Activated CD4-positive, alpha-beta memory T cell treated with anti-CD3 and anti-CD28 coated beads, Interleukin-2, amount 10 ng/mL, durations not matched to agents 7 days and 5 days (primary cell): ENCODE measurements around the gene KLHL3. TPM values are rescaled to one million over a fixed set of nuclear protein-coding genes. Genes with fewer than 3 reads are reported as not detected.

Source experiments
- CTCF ChIA-PET: fragments of 350-600 bp; sonication (Branson Sonifier 250); formaldehyde crosslinking; loops from one replicate; lab custom pipeline; 2021; ENCODE audit warnings: antibody characterized with exemption, inconsistent platforms; lab: Charles Lee
- POLR2A ChIA-PET: fragments of 350-600 bp; sonication (Branson Sonifier 250); formaldehyde crosslinking; loops from one replicate; lab custom pipeline; 2021; ENCODE audit warnings: antibody characterized with exemption; lab: Charles Lee
- DNase-seq: peaks from one replicate; pipeline ENCODE4 v3.0.0-alpha.2; 2020
- H3K27ac Mint-ChIP-seq: one replicate; pipeline ENCODE4 v1.8.0; 2021; ENCODE audit warnings: mild to moderate bottlenecking, mixed read lengths
- H3K27me3 Mint-ChIP-seq: one replicate; pipeline ENCODE4 v1.8.0; 2021; ENCODE audit warnings: mixed read lengths
- H3K36me3 Mint-ChIP-seq: one replicate; pipeline ENCODE4 v1.8.0; 2021; ENCODE audit warnings: low read depth, mixed read lengths
- H3K4me1 Mint-ChIP-seq: one replicate; pipeline ENCODE4 v1.8.0; 2021; ENCODE audit warnings: mixed read lengths
- H3K4me3 Mint-ChIP-seq: one replicate; pipeline ENCODE4 v1.8.0; 2021; ENCODE audit warnings: mild to moderate bottlenecking, mixed read lengths
- H3K9me3 Mint-ChIP-seq: one replicate; pipeline ENCODE4 v1.8.0; 2021; ENCODE audit warnings: mixed read lengths
- total RNA-seq, 2 experiments: library from RNA; stranded (reverse); gene quantifications; one replicate each; pipeline ENCODE4 v1.2.3, GENCODE V29; 2021

KLHL3 gene
- total RNA-seq, 2 experiments from 2014 or later = 2.8 to 3.6 TPM

GRCh38 chr5:137635521-137635921 is 100.4 kb downstream of the KLHL3 start:
- Mint-ChIP-seq H3K9me3 (no peaks in the 10 kb centered on the region), H3K36me3 (no peaks in the 10 kb centered on the region), H3K27me3 (no peaks in the 10 kb centered on the region), H3K4me1 (no peaks in the 10 kb centered on the region), H3K4me3 (no peak overlapping the region), H3K27ac (no peak overlapping the region)
- ChIA-PET POLR2A (interaction anchor here (1.3 kb wide), 1 partner anchor 118 kb away, joined by 4 read pairs; no protein-coding TSS in a partner anchor), CTCF (interaction anchor here (1.8 kb wide), 1 partner anchor 25 kb away, joined by 7 read pairs; no protein-coding TSS in a partner anchor)
- no peak for DNase-seq

DNA sequence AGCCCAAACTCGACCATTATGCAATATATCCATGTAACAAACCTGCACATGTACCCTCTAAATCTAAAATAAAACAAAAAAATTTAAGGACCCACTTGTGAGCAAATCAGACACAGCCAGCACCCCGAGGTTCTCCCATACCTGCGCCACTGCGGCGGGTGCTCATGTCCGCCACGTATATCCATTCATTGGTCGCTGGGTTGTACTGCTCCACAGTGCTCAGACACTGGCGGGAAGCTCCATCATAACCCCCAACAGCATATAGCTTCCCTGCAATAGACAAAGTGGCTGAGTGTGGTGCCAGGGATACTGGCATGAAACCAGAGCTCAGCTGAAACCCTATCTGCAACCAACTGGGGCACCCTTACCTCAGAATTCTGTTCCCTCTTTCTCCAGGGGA is 102.0 kb downstream of the KLHL3 start:
- no peak for DNase-seq
- ChIA-PET POLR2A (interaction anchor here (0.7 to 1.5 kb wide), 2 partner anchors 108 to 113 kb away, joined by 3 read pairs; no protein-coding TSS in a partner anchor), CTCF (interaction anchor here (1.8 kb wide), 1 partner anchor 26 kb away, joined by 7 read pairs; no protein-coding TSS in a partner anchor)
- Mint-ChIP-seq H3K27ac (no peak overlapping the region), H3K36me3 (no peaks in the 10 kb centered on the region), H3K4me3 (no peak overlapping the region), H3K9me3 (no peaks in the 10 kb centered on the region), H3K4me1 (no peaks in the 10 kb centered on the region), H3K27me3 (no peaks in the 10 kb centered on the region)

DNA sequence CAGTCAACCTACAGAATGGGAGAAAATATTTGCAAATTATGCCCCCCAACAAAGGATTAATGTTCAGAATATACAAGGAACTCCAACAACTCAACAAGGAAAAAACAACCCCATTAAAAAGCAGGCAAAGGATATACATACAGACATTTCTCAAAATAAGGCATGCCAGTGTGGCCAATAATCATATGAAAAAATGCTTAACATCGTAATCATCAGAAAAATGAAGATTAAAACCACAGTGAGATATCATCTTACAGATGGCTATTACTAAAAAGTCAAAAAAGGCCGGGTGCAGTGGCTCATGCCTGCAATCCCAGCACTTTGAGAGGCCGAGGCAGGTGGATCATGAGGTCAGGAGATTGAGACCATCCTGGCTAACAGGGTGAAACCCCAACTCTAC is 103.2 kb downstream of the KLHL3 start:
- Mint-ChIP-seq H3K9me3 (no peaks in the 10 kb centered on the region), H3K36me3 (no peaks in the 10 kb centered on the region), H3K4me3 (no peak overlapping the region), H3K27ac (no peak overlapping the region), H3K4me1 (no peaks in the 10 kb centered on the region), H3K27me3 (no peaks in the 10 kb centered on the region)
- no peak for DNase-seq
- ChIA-PET POLR2A (no interaction called here), CTCF (interaction anchor here (0.7 kb wide), 1 partner anchor 187 kb away, joined by 4 read pairs; no protein-coding TSS in a partner anchor)

- Mint-ChIP-seq H3K4me3 (no peak overlapping the region), H3K36me3 (no peaks in the 10 kb centered on the region), H3K4me1 (no peaks in the 10 kb centered on the region), H3K27me3 (no peaks in the 10 kb centered on the region), H3K9me3 (no peaks in the 10 kb centered on the region), H3K27ac (no peak overlapping the region)
- ChIA-PET CTCF (interaction anchor here (0.7 to 4.1 kb wide), 3 partner anchors 28 to 497 kb away, joined by 3 to 102 read pairs (median 32); no protein-coding TSS in a partner anchor), POLR2A (no interaction called here)
- DNase-seq = no peak
These were observed 104.4 kb downstream of the KLHL3 start for GRCh38 chr5:137631453-137631852.

DNA sequence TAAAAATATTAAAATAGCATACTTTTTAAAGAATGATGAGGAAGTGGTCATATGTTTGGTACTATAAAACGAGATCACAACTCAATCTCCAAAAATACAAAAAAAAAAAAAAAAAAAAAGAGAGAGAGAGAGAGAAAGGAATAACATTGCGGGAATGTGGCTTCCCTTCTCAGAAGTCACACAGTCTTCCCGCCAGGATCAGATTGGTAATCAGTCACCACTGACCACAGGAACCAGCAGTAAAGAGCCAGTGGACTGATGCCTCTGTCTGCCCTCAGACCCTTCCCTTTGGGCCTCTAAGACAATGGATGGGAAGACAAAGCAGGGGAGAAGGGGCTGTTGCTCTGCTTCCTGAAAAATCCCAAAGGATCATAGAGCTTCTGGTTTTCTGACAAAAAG is 104.9 kb downstream of the KLHL3 start:
- POLR2A ChIA-PET = no interaction called here
- CTCF ChIA-PET = interaction anchor here (0.7 to 4.1 kb wide), 4 partner anchors 29 to 498 kb away, joined by 3 to 102 read pairs (median 19); no protein-coding TSS in a partner anchor
- DNase-seq = no peak
- Mint-ChIP-seq H3K4me1 (no peaks in the 10 kb centered on the region), H3K27me3 (no peaks in the 10 kb centered on the region), H3K9me3 (no peaks in the 10 kb centered on the region), H3K36me3 (no peaks in the 10 kb centered on the region), H3K4me3 (no peak overlapping the region), H3K27ac (no peak overlapping the region)

- DNase-seq = no peak
- no peaks in the 10 kb centered on the region for H3K27me3 Mint-ChIP-seq
- no peak overlapping the region for H3K27ac Mint-ChIP-seq
- H3K4me1 Mint-ChIP-seq = no peaks in the 10 kb centered on the region
- H3K36me3 Mint-ChIP-seq = no peaks in the 10 kb centered on the region
- ChIA-PET POLR2A (interaction anchor here (1.1 kb wide), 3 partner anchors 111 to 1864 kb away, joined by 3 to 5 read pairs (median 4); no protein-coding TSS in a partner anchor), CTCF (interaction anchor here (1.1 to 4.1 kb wide), 18 partner anchors 10 to 503 kb away, joined by 3 to 102 read pairs (median 5); partner anchors contain the start of gene KLHL3)
- H3K9me3 Mint-ChIP-seq = no peaks in the 10 kb centered on the region
- H3K4me3 Mint-ChIP-seq = no peak overlapping the region
These were observed 105.5 kb downstream of the KLHL3 start for GRCh38 chr5:137630216-137630971.

- Mint-ChIP-seq H3K27ac (no peak overlapping the region), H3K36me3 (no peaks in the 10 kb centered on the region), H3K9me3 (no peaks in the 10 kb centered on the region), H3K27me3 (no peaks in the 10 kb centered on the region), H3K4me1 (no peaks in the 10 kb centered on the region), H3K4me3 (no peak overlapping the region)
- DNase-seq = no peak
- ChIA-PET POLR2A (interaction anchor here (1.1 to 1.6 kb wide), 4 partner anchors 112 to 1865 kb away, joined by 3 to 5 read pairs (median 4); no protein-coding TSS in a partner anchor), CTCF (interaction anchor here (0.6 to 4.1 kb wide), 27 partner anchors 9 to 504 kb away, joined by 3 to 102 read pairs (median 4); partner anchors contain the start of gene KLHL3)
These were observed 106.2 kb downstream of the KLHL3 start for GRCh38 chr5:137629646-137630045.

GRCh38 chr5:137627706-137628105 is 108.2 kb downstream of the KLHL3 start:
- no peaks in the 10 kb centered on the region for H3K4me1 Mint-ChIP-seq
- no peaks in the 10 kb centered on the region for H3K36me3 Mint-ChIP-seq
- no peaks in the 10 kb centered on the region for H3K9me3 Mint-ChIP-seq
- POLR2A ChIA-PET = no interaction called here
- no peaks in the 10 kb centered on the region for H3K27me3 Mint-ChIP-seq
- CTCF ChIA-PET = interaction anchor here (0.6 to 4.1 kb wide), 7 partner anchors 9 to 505 kb away, joined by 3 to 102 read pairs (median 3); partner anchors contain the start of gene KLHL3
- H3K27ac Mint-ChIP-seq = no peak overlapping the region
- H3K4me3 Mint-ChIP-seq = no peak overlapping the region
- DNase-seq = no peak

DNA sequence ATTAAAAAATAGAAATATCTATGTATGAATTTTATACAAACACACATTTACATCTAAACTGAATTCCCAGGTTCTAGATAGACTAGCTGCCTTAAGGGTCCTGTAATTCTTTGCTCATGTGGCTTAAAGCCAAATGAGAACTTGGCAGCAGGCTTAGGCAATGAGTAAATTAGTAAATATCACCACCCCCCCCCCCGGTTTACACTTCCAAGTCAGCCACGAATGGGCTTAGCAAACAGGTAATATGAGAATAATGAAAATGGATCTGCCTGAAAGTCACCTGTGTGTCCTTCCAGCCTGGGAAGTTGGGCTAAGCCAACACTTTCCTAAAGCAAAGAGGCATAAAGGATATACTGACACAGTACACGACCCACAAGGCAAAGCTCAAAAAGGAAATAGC is 108.6 kb downstream of the KLHL3 start:
- no peaks in the 10 kb centered on the region for H3K9me3 Mint-ChIP-seq
- ChIA-PET CTCF (interaction anchor here (0.6 to 1.3 kb wide), 5 partner anchors 9 to 506 kb away, joined by 3 to 4 read pairs (median 3); partner anchors contain the start of gene KLHL3), POLR2A (no interaction called here)
- no peak overlapping the region for H3K27ac Mint-ChIP-seq
- no peak overlapping the region for H3K4me3 Mint-ChIP-seq
- H3K4me1 Mint-ChIP-seq = no peaks in the 10 kb centered on the region
- no peaks in the 10 kb centered on the region for H3K27me3 Mint-ChIP-seq
- H3K36me3 Mint-ChIP-seq = no peaks in the 10 kb centered on the region
- DNase-seq = no peak

DNA sequence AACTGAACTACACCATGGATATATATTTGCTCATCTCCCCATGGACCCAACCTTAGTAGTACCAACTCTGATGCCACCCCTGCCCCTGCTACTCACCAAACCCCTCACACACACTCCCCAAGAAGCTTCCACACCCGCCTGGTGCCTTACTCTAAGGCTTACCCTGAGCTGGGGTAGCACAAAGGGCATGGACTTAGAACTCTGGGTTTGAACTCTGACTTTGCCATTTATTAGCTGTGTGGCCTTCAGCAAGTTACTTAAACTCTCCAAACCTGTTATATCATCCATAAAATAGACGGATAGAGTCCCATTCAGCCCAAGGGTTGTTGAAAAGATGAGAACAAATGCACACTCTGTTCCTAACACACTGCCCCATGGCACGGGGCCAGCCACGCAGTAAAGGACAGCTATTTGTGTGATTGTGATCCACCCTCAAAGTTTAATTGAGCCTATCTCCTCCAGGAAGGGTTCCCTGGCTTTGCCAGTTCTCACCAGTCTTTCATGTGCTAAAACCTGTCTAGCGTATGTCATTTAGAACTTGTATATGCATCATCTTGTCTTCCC is 111.0 kb downstream of the KLHL3 start:
- H3K9me3 Mint-ChIP-seq = no peaks in the 10 kb centered on the region
- no peak overlapping the region for H3K4me3 Mint-ChIP-seq
- H3K27ac Mint-ChIP-seq = no peak overlapping the region
- H3K4me1 Mint-ChIP-seq = no peaks in the 10 kb centered on the region
- no peaks in the 10 kb centered on the region for H3K27me3 Mint-ChIP-seq
- ChIA-PET CTCF (no interaction called here), POLR2A (no interaction called here)
- H3K36me3 Mint-ChIP-seq = no peaks in the 10 kb centered on the region
- DNase-seq = no peak

DNA sequence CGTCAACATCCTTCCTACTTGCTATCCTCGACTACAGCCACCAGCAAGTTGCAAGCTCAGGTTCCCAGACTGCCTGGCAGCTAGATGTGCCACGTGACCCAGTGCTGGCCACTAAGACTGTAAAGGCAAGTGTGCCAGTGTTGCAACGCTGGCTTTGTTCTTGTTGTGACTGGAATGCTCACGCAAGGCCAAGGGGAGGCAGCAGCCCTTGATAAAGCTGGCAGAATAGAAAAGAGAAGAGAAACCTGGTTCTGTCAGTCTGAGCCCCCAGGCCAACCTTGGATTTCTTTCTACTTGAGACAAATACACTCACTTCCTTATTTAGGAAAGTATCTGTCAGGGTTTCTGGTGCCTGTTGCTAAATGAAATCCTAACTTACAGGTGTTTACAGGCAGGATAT is 113.0 kb downstream of the KLHL3 start:
- CTCF ChIA-PET = no interaction called here
- POLR2A ChIA-PET = interaction anchor here (1.1 kb wide), 1 partner anchor 130 kb away, joined by 3 read pairs; no protein-coding TSS in a partner anchor
- no peaks in the 10 kb centered on the region for H3K27me3 Mint-ChIP-seq
- no peak overlapping the region for H3K27ac Mint-ChIP-seq
- H3K4me1 Mint-ChIP-seq = no peaks in the 10 kb centered on the region
- no peak overlapping the region for H3K4me3 Mint-ChIP-seq
- DNase-seq = no peak
- H3K36me3 Mint-ChIP-seq = no peaks in the 10 kb centered on the region
- H3K9me3 Mint-ChIP-seq = no peaks in the 10 kb centered on the region

- Mint-ChIP-seq H3K36me3 (no peaks in the 10 kb centered on the region), H3K27me3 (no peaks in the 10 kb centered on the region), H3K27ac (no peak overlapping the region), H3K9me3 (no peaks in the 10 kb centered on the region), H3K4me1 (no peaks in the 10 kb centered on the region), H3K4me3 (no peak overlapping the region)
- CTCF ChIA-PET = no interaction called here
- POLR2A ChIA-PET = no interaction called here
- DNase-seq = no peak
These were observed 113.7 kb downstream of the KLHL3 start for GRCh38 chr5:137621861-137622823.
